ENCODE results near the gene EPHB1.
"Not testable (repeated sequence)": the region's sequence is repeated elsewhere in the genome, so short reads cannot be mapped to it uniquely, and the experiment has no call there.

EPHB1 gene

DNA sequence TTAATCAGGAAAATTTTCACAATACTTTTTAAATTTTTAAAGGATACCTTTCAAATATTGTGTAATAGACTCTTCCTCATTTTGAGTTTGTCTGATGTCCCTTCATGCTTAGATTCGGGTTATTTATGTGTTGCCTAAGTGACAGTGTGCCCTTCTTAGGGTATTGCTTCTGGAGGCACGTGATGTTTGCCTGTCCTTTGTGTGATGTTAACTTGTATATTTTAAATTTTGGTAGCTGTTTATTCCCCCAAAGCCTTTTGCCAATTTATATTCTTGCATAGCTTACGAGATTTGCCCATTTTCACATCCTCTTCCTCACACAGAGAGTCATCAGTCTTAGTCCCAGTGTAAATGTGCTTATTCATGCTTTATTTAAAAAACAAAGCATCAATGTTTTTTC, 433.1 kb downstream of the EPHB1 start:
- in situ Hi-C loops (cut with HindIII; ENCODE audit: low pct_ligation_motif_present, low sequenced_read_pairs), result no loop called here
- TF ChIP-seq, protein P1, sequence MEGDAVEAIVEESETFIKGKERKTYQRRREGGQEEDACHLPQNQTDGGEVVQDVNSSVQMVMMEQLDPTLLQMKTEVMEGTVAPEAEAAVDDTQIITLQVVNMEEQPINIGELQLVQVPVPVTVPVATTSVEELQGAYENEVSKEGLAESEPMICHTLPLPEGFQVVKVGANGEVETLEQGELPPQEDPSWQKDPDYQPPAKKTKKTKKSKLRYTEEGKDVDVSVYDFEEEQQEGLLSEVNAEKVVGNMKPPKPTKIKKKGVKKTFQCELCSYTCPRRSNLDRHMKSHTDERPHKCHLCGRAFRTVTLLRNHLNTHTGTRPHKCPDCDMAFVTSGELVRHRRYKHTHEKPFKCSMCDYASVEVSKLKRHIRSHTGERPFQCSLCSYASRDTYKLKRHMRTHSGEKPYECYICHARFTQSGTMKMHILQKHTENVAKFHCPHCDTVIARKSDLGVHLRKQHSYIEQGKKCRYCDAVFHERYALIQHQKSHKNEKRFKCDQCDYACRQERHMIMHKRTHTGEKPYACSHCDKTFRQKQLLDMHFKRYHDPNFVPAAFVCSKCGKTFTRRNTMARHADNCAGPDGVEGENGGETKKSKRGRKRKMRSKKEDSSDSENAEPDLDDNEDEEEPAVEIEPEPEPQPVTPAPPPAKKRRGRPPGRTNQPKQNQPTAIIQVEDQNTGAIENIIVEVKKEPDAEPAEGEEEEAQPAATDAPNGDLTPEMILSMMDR (IDR thresholded peaks at IDR 0.05; ENCODE audit: low read depth, low read length, missing control alignments), result no peak
- no peaks in the 10 kb centered on the region for H3K36me3 ChIP-seq (replicated peaks)

DNA sequence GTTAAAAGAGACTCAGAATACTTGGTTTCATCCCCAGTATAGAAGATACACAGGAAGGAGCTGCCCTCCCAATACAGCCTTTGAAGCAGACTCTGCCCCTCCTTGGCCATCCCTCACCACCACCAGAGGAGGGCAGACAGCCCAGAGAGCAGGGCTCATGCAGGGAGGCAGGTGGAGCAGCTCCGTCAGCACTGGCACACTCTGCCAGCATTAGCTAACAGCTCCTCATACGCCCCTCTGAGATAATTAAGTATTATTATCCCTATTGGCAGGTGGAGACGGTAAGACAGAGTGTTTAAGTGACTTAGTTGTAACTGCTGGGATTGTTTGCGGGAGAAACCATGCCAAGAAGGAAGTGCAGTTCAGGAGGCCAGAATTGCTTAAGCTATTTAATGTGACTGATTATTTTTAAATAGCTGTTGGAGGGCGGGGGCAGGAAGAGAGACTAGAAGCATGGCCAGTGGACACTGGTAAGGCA, 434.0 kb downstream of the EPHB1 start:
- no peak for DNase-seq
- Histone ChIP-seq H3K36me3 (replicated peaks) (no peaks in the 10 kb centered on the region), H3K27me3 (replicated peaks) (no peaks in the 10 kb centered on the region), H3K4me3 (ENCODE audit: low read depth, low read length) (no peak overlapping the region), H3K27ac (no peak overlapping the region)
- TF ChIP-seq, protein P1 (IDR thresholded peaks at IDR 0.05; ENCODE audit: low read depth, low read length, missing control alignments), result no peak
- in situ Hi-C loops (cut with HindIII; ENCODE audit: low pct_ligation_motif_present, low sequenced_read_pairs), result no loop called here

More for the DNA sequence above, 433.1 kb downstream of the EPHB1 start:
- Histone ChIP-seq H3K27me3 (replicated peaks) (no peaks in the 10 kb centered on the region), H3K27ac (no peak overlapping the region), H3K4me3 (ENCODE audit: low read depth, low read length) (no peak overlapping the region)
- no peak for DNase-seq

DNA sequence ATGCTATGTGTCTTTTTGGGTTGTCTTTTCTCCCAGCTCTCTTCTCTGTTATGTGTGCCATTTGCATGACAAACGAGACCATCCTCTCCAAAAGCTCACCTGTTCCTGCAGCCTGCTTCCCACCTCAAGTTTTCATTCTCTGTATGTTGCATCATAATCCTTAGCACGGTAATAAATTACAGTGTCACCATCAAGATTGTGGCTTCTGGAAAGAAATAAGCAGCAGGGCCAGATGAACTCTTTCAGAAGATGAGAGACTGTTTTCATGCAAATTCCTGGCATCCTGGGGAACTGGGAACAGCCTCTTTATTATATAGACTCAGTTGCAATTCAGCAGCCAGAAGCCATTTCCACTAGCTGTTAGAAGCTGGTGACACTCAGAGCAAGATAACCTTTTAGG, 436.7 kb downstream of the EPHB1 start:
- no peak overlapping the region for H3K4me3 ChIP-seq (ENCODE audit: low read depth, low read length)
- DNase-seq, result no peak
- TF ChIP-seq, protein P1 (IDR thresholded peaks at IDR 0.05; ENCODE audit: low read depth, low read length, missing control alignments), result no peak
- H3K36me3 ChIP-seq (replicated peaks), result no peaks in the 10 kb centered on the region
- no peaks in the 10 kb centered on the region for H3K27me3 ChIP-seq (replicated peaks)
- in situ Hi-C loops (cut with HindIII; ENCODE audit: low pct_ligation_motif_present, low sequenced_read_pairs), result no loop called here
- H3K27ac ChIP-seq, result no peak overlapping the region

DNA sequence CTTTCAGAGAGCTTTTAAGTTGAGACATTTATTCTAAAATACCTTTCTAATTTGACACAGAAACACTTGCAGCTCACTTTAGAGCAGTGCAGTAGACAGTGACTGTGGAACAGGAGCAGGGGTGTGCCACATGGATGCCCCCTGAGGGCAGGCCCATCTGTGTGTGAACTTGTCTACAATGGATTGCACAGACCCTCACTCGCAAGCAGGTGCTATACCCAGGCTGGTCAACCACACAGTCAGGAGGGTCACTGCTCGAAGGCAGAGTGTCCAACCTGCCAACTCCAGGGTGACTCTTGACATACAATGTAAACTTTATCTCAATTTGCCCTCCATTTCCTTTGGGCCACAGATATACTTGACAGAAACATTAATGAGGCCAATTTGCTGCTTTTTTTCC, 437.2 kb downstream of the EPHB1 start:
- TF ChIP-seq, protein P1 (IDR thresholded peaks at IDR 0.05; ENCODE audit: low read depth, low read length, missing control alignments), result no peak
- Histone ChIP-seq H3K27ac (no peak overlapping the region), H3K36me3 (replicated peaks) (no peaks in the 10 kb centered on the region), H3K27me3 (replicated peaks) (no peaks in the 10 kb centered on the region), H3K4me3 (ENCODE audit: low read depth, low read length) (no peak overlapping the region)
- in situ Hi-C loops (cut with HindIII; ENCODE audit: low pct_ligation_motif_present, low sequenced_read_pairs), result no loop called here
- DNase-seq, result no peak

DNA sequence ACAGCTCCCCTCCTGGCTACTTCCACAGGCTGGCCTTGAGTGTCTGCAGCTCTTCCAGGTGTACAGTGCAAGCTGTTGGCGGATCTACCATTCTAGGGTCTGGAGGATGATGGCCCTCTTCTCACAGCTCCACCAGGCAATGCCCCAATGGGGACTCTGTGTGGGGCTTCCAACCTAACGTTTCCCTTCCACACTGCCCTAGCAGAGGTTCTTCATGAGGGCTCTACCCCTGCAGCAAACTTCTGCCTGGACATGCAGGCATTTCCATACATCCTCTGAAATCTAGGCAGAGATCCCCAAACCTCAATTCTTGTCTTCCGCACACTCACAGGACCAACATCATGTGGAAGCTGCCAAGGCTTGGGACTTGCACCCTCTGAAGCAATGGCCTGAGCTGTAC, 438.4 kb downstream of the EPHB1 start:
- H3K27ac ChIP-seq; DNase-seq; in situ Hi-C loops (cut with HindIII; ENCODE audit: low pct_ligation_motif_present, low sequenced_read_pairs); H3K36me3 ChIP-seq (replicated peaks); H3K27me3 ChIP-seq (replicated peaks); H3K4me3 ChIP-seq (ENCODE audit: low read depth, low read length): not testable (repeated sequence)

DNA sequence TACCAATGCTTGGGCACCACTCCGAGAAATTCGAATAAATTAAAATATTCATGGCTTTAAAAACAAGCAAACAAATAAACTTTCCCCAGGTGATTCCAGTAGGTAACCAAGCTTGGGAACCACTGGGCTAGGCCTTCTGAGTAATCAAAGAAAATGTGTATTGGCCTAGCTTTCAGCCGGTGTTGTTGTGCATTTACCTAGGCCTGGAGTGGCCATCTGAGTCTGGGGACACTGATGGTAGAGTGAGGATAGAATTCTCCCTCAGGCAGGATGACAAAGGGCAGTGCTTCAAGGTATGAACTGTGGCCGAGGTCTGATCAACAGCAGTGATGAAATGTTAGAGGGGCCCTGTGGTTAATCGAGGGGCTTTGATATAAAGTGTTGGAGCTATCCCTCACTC, 440.5 kb downstream of the EPHB1 start:
- H3K27me3 ChIP-seq (replicated peaks), result no peaks in the 10 kb centered on the region
- DNase-seq, result no peak
- H3K36me3 ChIP-seq (replicated peaks), result no peaks in the 10 kb centered on the region
- H3K4me3 ChIP-seq (ENCODE audit: low read depth, low read length), result no peak overlapping the region
- in situ Hi-C loops (cut with HindIII; ENCODE audit: low pct_ligation_motif_present, low sequenced_read_pairs), result no loop called here
- TF ChIP-seq, protein P1 (IDR thresholded peaks at IDR 0.05; ENCODE audit: low read depth, low read length, missing control alignments), result no peak
- H3K27ac ChIP-seq, result no peak overlapping the region

Data from brain microvascular endothelial cell (primary cell).